Activated naive CD4-positive, alpha-beta T cell (primary cell): ENCODE data around the gene PRR33.
"Not testable (repeated sequence)": the region's sequence is repeated elsewhere in the genome, so short reads cannot be mapped to it uniquely, and the experiment has no call there.

Experiments
- DNase-seq, 4 experiments: peaks; one replicate each; lab custom pipeline; 2025; lab: John Stamatoyannopoulos, UW

The PRR33 gene

GRCh38 chr11:1891831-1892115 lies at the start of gene PRR33:
Gene PRR33 (minus strand): TSS chr11:1891895. CDS start chr11:1890584, 1,311 bp downstream.
- no peak for DNase-seq

DNA sequence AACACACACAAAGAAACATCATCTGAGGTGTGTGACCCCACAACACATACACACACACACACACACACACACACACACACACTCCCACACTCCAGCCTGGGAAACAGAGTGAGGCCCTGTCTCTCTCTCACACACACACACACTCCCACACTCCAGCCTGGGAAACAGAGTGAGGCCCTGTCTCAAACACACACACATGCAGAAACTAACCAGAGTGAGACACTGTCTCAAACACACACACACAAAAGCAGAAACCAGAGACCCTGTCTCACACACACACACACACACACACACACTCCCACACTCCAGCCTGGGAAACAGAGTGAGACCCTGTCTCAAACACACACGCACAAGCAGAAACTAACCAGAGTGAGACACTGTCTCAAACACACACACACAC lies 48.1 kb upstream of the PRR33 start:
- not testable (repeated sequence) for DNase-seq

- DNase-seq: no peak
These were observed 47.4 kb upstream of the PRR33 start for GRCh38 chr11:1939006-1939625.

- no peak for DNase-seq
These were observed 46.8 kb upstream of the PRR33 start for GRCh38 chr11:1938343-1939005.

- no peak for DNase-seq
These were observed 46.1 kb upstream of the PRR33 start for GRCh38 chr11:1937616-1938342.

DNA sequence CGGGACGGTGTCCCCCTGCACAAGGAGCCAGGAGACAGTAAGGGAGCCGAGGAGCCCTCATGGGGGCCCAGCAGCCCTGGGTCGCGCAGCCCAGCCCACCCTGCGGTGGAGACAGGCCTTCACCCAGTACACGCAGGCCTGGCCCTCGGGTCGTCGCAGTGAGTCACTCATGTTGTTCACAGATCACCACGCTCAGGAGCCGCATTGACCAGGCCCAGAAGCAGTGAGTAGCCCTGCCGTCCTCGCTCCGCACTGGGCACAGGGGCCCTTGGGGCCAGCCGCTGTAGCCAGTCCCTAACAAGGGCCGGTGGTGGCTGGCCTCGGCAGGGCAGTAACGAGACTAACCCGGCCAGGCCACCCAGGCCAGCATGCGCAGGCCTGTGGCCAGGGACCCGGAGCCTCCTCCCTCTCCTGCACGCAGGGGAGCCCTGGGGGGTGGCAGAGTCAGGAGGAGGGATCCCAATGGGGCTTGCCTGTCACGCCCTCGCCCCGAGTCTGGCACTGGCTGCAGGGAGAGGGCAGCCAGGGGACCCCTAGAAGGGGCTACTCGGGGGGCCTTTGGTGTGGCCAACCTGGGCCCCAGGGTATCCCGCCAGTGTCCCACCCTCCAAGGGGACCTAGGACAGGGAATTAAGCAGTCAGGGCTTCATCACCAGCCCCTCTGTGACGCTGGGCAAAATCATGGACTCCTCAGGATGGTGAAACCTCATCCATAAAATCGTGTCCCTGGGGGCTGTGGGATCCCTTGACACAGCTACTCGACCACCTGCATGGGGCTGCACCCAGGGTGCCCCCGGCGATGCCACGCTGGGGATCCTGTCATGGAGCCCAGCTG lies 45.3 kb upstream of the PRR33 start:
- DNase-seq: no peak

- DNase-seq: no peak
These were observed 44.5 kb upstream of the PRR33 start for GRCh38 chr11:1936072-1936780.

GRCh38 chr11:1935156-1936071 lies 43.7 kb upstream of the PRR33 start:
- DNase-seq: no peak

GRCh38 chr11:1934335-1935155 lies 42.9 kb upstream of the PRR33 start:
- no peak for DNase-seq

DNA sequence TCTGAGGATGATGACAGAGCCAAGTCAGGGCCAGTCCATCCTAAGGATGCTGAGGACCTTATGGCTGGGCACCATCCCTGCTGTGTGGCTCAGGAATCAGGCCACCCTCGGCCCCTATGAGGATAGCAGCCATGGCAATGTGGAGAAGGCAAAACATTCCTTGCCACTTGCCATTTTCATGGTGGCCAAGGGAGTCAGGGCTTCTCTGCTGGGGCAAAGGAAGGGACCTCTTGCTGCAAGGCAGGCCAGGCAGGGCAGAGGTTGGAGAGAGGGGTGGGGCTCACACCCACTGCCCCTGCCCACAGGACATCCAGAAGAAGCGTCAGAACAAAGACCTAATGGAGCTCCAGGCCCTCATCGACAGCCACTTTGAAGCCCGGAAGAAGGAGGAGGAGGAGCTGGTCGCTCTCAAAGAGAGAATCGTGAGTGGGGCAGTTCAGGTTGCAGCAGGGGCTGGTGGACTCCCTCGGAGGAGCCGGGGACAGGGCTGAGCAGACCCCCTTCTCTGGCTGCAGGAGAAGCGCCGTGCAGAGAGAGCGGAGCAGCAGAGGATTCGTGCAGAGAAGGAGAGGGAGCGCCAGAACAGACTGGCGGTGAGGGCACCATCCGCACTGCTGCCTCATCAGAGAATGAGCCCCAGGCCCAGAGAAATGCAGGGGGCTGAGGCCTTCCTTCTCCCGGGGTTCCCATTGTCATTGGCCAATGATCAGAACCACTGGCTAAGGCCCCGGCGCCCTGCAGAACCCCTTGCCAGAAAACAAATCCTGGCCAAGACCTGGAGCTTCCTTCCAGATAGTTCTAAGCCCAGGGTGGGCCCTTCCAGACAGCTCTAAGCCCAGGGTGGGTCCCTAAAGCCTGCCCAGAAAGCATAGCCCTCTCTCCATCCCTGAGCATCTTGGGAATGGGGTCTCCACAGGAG lies 42.0 kb upstream of the PRR33 start:
- DNase-seq: no peak

GRCh38 chr11:1932681-1933080 lies 41.0 kb upstream of the PRR33 start:
- DNase-seq: no peak

- DNase-seq: no peak
These were observed 40.4 kb upstream of the PRR33 start for GRCh38 chr11:1932105-1932480.

- DNase-seq: no peak
These were observed 39.8 kb upstream of the PRR33 start for GRCh38 chr11:1931341-1932104.

DNA sequence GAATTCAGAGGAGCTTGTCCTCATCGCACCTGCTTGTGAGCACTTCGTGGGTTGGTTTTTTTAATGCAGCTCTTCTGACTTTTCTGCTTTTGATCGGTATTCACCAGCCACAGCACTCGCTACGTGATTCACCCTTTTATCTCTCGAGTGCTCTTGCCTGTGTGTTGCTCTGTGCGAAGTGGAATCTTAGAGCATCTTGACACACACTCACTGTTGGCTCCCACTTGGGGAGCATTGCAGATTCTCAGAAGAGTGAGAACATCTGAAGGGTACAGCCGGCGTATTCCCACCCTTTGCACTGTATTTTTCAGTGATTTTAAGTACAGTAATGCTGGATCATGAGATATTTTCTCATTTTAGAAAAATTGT lies 38.8 kb upstream of the PRR33 start:
- no peak for DNase-seq

DNA sequence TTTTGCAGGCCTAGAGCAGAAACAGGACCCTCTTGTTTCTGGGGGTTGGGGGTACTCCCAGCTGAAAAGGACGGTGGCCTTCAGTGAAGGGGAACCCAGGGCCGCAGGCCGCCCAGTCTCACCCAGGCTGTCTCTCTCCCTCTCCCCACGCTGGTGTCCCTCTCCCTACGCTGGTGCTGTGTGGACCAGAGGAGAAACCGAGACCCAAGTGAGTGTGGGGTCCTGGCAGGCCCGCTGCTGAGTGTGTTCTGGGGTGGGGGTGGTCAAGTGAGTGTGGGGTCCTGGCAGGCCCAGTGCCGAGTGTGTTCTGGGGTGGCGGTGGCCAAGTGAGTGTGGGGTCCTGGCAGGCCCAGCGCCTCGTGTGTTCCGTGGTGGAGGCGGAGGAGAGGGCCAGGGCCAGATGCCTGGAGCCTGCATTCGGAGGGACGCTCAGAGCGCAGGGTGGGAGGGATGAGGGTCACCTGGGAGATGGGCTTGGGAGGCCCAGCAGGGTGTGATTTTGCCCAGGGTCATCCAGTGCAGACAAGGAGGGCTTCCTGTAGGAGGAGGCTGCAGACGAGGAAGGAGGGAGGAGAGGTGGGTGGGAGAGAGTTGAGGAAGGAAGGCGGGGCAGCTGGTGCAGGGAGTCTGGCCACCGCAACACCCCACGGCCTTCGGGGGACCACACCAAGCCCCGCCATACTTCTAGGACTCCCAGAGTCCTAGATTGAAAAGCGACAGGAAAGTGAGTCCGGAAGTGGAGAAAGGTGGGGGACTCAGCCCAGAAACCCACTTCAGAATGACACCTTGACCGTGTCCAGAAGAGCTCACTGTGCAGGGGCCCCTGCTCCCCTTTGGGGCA lies 38.1 kb upstream of the PRR33 start:
- no peak for DNase-seq

DNA sequence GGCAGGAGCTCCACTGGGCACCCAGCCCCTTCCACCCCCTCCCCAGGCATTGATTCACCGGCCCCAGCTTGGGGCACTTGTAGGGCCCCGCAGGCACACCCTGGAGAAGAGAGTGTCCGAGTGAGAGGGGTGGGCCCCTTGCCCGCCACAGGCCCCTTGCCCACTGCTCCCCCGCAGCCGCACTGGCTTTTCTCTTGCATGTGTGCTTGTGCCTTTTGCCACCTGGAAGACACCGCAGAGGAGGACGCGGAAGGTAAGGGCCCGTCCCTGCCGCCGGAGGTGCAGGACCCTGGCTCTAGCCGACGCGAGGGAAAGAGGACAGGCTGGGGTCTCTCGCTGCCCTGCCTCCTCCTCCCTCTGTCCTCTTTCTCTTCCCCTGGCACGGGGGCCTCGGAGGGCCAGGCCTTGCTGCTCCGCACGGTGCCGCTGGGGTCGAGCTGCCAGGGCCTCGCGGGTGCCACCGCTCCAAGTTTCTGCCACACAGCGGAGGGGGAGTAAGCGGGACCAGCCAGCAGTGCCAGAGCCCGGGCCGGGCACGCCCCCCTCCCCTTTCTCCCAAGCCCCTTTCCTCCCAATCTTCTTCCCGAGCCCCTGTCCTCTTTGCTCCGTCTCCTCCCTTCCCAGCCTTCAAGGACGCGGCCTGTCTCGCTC lies 37.3 kb upstream of the PRR33 start:
- no peak for DNase-seq

- DNase-seq: no peak
These were observed 36.8 kb upstream of the PRR33 start for GRCh38 chr11:1928470-1928890.
